PC-3 (cell line): ENCODE data around the gene ZNF710. TPM values are rescaled to one million over a fixed set of nuclear protein-coding genes. Genes with fewer than 3 reads are reported as not detected.

Source experiments
- ATAC-seq: fragments of 200-7000 bp; cut with Tn5 transposase; 2 replicates; pipeline ENCODE4 v1.9.1; 2020; ENCODE audit warnings: mild to moderate bottlenecking, moderate library complexity
- BruUV-seq: library from RNA; stranded (reverse); fragments of 400-500 nt; replicated peaks from 2 replicates; lab custom pipeline; 2021; lab: Mats Ljungman, UMichigan
- CTCF ChIA-PET: fragments of 300-600 bp; sonication (Branson Sonifier 250); formaldehyde crosslinking; loops from one replicate; lab custom pipeline; 2022; ENCODE audit warnings: antibody characterized with exemption; lab: Charles Lee
- POLR2A ChIA-PET: fragments of 300-600 bp; sonication (Branson Sonifier 250); formaldehyde crosslinking; loops from one replicate; lab custom pipeline; 2022; ENCODE audit warnings: antibody characterized with exemption; ENCODE audit not compliant: unreplicated experiment; lab: Charles Lee
- DNase-seq: peaks from one replicate; pipeline ENCODE4 v3.0.0-alpha.2; 2015
- H2AFZ ChIP-seq: fragments of 300-600 bp; sonication (generic); 2 replicates; pipeline ENCODE4 v1.6.0; 2016; ENCODE audit warnings: antibody characterized with exemption, low read length
- H3F3A ChIP-seq: fragments of 300-600 bp; sonication (generic); one replicate; pipeline ENCODE4 v1.6.0; 2017; ENCODE audit warnings: antibody characterized with exemption, low read length, control low read depth, mild to moderate bottlenecking; ENCODE audit not compliant: unreplicated experiment
- H3K27ac ChIP-seq: fragments of 300-600 bp; sonication (generic); 2 replicates; pipeline ENCODE4 v1.5.1; 2016; ENCODE audit warnings: mild to moderate bottlenecking, low read length
- H3K27me3 ChIP-seq: fragments of 300-600 bp; sonication (generic); 2 replicates; pipeline ENCODE4 v1.6.1; 2016; ENCODE audit warnings: low read length, mixed read lengths
- H3K36me3 ChIP-seq: fragments of 300-600 bp; sonication (generic); 2 replicates; pipeline ENCODE4 v1.6.1; 2016; ENCODE audit warnings: low read depth, mixed run types, low read length, mixed read lengths
- H3K4me1 ChIP-seq: fragments of 300-600 bp; sonication (generic); 2 replicates; pipeline ENCODE4 v1.5.1; 2016; ENCODE audit warnings: low read length; ENCODE audit not compliant: insufficient read depth
- H3K4me2 ChIP-seq: fragments of 300-600 bp; sonication (generic); 2 replicates; pipeline ENCODE4 v1.6.0; 2016; ENCODE audit warnings: low read length
- H3K4me3 ChIP-seq: fragments of 300-600 bp; sonication (generic); 2 replicates; pipeline ENCODE4 v1.5.1; 2016; ENCODE audit warnings: mild to moderate bottlenecking, low read length, mixed read lengths
- H3K79me2 ChIP-seq: fragments of 300-600 bp; sonication (generic); 2 replicates; pipeline ENCODE4 v1.6.1; 2017; ENCODE audit warnings: low read length, mixed read lengths
- H3K9ac ChIP-seq: fragments of 300-600 bp; sonication (generic); 2 replicates; pipeline ENCODE4 v1.6.0; 2016; ENCODE audit warnings: mild to moderate bottlenecking, low read length
- H3K9me2 ChIP-seq: fragments of 300-600 bp; sonication (generic); replicated peaks from 2 replicates; pipeline ENCODE4 v1.6.1; 2016; ENCODE audit warnings: mixed run types, low read length, mixed read lengths
- H3K9me3 ChIP-seq: fragments of 300-600 bp; sonication (generic); 2 replicates; pipeline ENCODE4 v1.6.1; 2016; ENCODE audit warnings: low read length, mixed read lengths
- H4K20me1 ChIP-seq: fragments of 300-600 bp; sonication (generic); 2 replicates; pipeline ENCODE4 v1.6.1; 2016; ENCODE audit warnings: low read length, mixed read lengths
- CTCF ChIP-seq: fragments of 300-600 bp; sonication (generic); conservative IDR thresholded peaks from 2 replicates; pipeline ENCODE4 v1.5.1; 2017; ENCODE audit warnings: antibody characterized with exemption, low read depth, mild to moderate bottlenecking, low read length
- EZH2 ChIP-seq: fragments of 300-600 bp; sonication (generic); IDR thresholded peaks from one replicate; pipeline ENCODE4 v1.6.1; 2017; ENCODE audit warnings: antibody characterized with exemption, mild to moderate bottlenecking, low read length; ENCODE audit not compliant: unreplicated experiment
- EZH2phosphoT487 ChIP-seq: fragments of 300-600 bp; sonication (generic); IDR thresholded peaks from 2 replicates; pipeline ENCODE4 v1.6.1; 2018; ENCODE audit warnings: mild to moderate bottlenecking, antibody characterized with exemption, low read length, borderline replicate concordance
- intact Hi-C: fragments of 100-400 bp; cut with micrococcal nuclease; formaldehyde crosslinking; loops from 2 replicates; pipeline ENCODE4 v1.9.0; 2023
- total RNA-seq: library from RNA; depleted of rRNA; stranded (reverse); fragments of >200 nt; gene quantifications from 2 replicates; pipeline ENCODE4 v1.2.3, GENCODE V29; 2014

ZNF710 gene
- total RNA-seq, 1 experiment from 2014 or later: 12.9 TPM

- Histone ChIP-seq H2AFZ (peak overlapping the region; percentile 33), H3K9me2 (no peaks in the 10 kb centered on the region), H3K9ac (no peak overlapping the region), H3F3A (no peaks in the 10 kb centered on the region), H3K27me3 (no peaks in the 10 kb centered on the region), H3K9me3 (no peaks in the 10 kb centered on the region), H3K27ac (peak overlapping the region; percentile 79), H3K4me3 (no peak overlapping the region), H3K4me1 (peaks cover 41% of the 10 kb centered on the region), H3K4me2 (peak overlapping the region; percentile 56), H3K79me2 (peaks cover 18% of the 10 kb centered on the region), H3K36me3 (no peaks in the 10 kb centered on the region), H4K20me1 (no peaks in the 10 kb centered on the region)
- no TSS peak for BruUV-seq
- ATAC-seq (peak; percentile 55), DNase-seq (peak; percentile 87)
- intact Hi-C loops: no loop called here
- CTCF ChIA-PET: no interaction called here
- no peak for TF ChIP-seq EZH2phosphoT487
- no peak for TF ChIP-seq EZH2
- POLR2A ChIA-PET: no interaction called here
Measured at GRCh38 chr15:89998141-89998661, 2.9 kb upstream of the ZNF710 start.

- no peak for TF ChIP-seq EZH2phosphoT487
- H3K9ac ChIP-seq: no peak overlapping the region
- no peaks in the 10 kb centered on the region for H4K20me1 ChIP-seq
- intact Hi-C loops: no loop called here
- H3F3A ChIP-seq: no peaks in the 10 kb centered on the region
- no peaks in the 10 kb centered on the region for H3K36me3 ChIP-seq
- H3K4me3 ChIP-seq: no peak overlapping the region
- CTCF ChIA-PET: no interaction called here
- peak overlapping the region; percentile 56 for H3K4me2 ChIP-seq
- DNase-seq (no peak), ATAC-seq (no peak)
- POLR2A ChIA-PET: no interaction called here
- H2AFZ ChIP-seq: no peak overlapping the region
- peaks cover 27% of the 10 kb centered on the region for H3K79me2 ChIP-seq
- no peaks in the 10 kb centered on the region for H3K27me3 ChIP-seq
- peaks cover 50% of the 10 kb centered on the region for H3K4me1 ChIP-seq
- H3K9me3 ChIP-seq: no peaks in the 10 kb centered on the region
- H3K27ac ChIP-seq: peak overlapping the region; percentile 79
- BruUV-seq: no TSS peak
- no peaks in the 10 kb centered on the region for H3K9me2 ChIP-seq
Measured at GRCh38 chr15:89998923-89999675, 2.0 kb upstream of the ZNF710 start.

GRCh38 chr15:89999676-90000185 lies 1.4 kb upstream of the ZNF710 start:
- Histone ChIP-seq H3K27me3 (no peaks in the 10 kb centered on the region), H3K79me2 (peaks cover 31% of the 10 kb centered on the region), H3K4me1 (peaks cover 56% of the 10 kb centered on the region), H3K36me3 (no peaks in the 10 kb centered on the region), H3K9me3 (no peaks in the 10 kb centered on the region), H3K27ac (peak overlapping the region; percentile 79), H3K9me2 (no peaks in the 10 kb centered on the region), H3K4me2 (peak overlapping the region; percentile 56; the same call in 1 of the 2 replicates), H4K20me1 (no peaks in the 10 kb centered on the region), H3F3A (no peaks in the 10 kb centered on the region), H3K4me3 (no peak overlapping the region), H3K9ac (no peak overlapping the region), H2AFZ (no peak overlapping the region)
- peak; percentile 9 for DNase-seq
- TF ChIP-seq EZH2: no peak
- no peak for TF ChIP-seq CTCF
- no peak for TF ChIP-seq EZH2phosphoT487
- POLR2A ChIA-PET: no interaction called here
- ATAC-seq: no peak
- intact Hi-C loops: loop anchor here (10.0 kb wide), 1 partner anchor 105 kb away; the partner anchor contains the start of gene AP3S2
- CTCF ChIA-PET: no interaction called here
- no TSS peak for BruUV-seq
